DMS153 treated with DMSO at 0.1 percent for 48 hours (cell line): ENCODE results near the gene ZCCHC8.
"Not testable (repeated sequence)": the region's sequence is repeated elsewhere in the genome, so short reads cannot be mapped to it uniquely, and the experiment has no call there.

Source experiments
- DNase-seq: peaks from one replicate; lab custom pipeline; 2025; ENCODE audit not compliant: unreplicated experiment; lab: John Stamatoyannopoulos, UW

ZCCHC8 gene

GRCh38 chr12:122513028-122513427, 12.3 kb upstream of the ZCCHC8 start:
- not testable (repeated sequence) for DNase-seq

GRCh38 chr12:122508163-122508562, 7.4 kb upstream of the ZCCHC8 start:
- no peak for DNase-seq

GRCh38 chr12:122506393-122506938, 5.7 kb upstream of the ZCCHC8 start:
- DNase-seq = no peak

GRCh38 chr12:122505419-122506051, 4.8 kb upstream of the ZCCHC8 start:
- no peak for DNase-seq

- no peak for DNase-seq
Observed at GRCh38 chr12:122503783-122504590, 3.3 kb upstream of the ZCCHC8 start.

GRCh38 chr12:122503147-122503751, 2.5 kb upstream of the ZCCHC8 start:
- DNase-seq = no peak

- no peak for DNase-seq
Observed at GRCh38 chr12:122501489-122501989, 807 bp upstream of the ZCCHC8 start.

GRCh38 chr12:122499991-122500684, 594 bp downstream of the ZCCHC8 start:
- peak; percentile 60 for DNase-seq

GRCh38 chr12:122495258-122495657, 5.5 kb downstream of the ZCCHC8 start:
- DNase-seq = no peak

- not testable (repeated sequence) for DNase-seq
Observed at GRCh38 chr12:122493222-122493621, 7.5 kb downstream of the ZCCHC8 start.

- DNase-seq = no peak
Observed at GRCh38 chr12:122491991-122492390, 8.7 kb downstream of the ZCCHC8 start.

- no peak for DNase-seq
Observed at GRCh38 chr12:122489038-122489437, 11.7 kb downstream of the ZCCHC8 start.

- DNase-seq = not testable (repeated sequence)
Observed at GRCh38 chr12:122487807-122488206, 12.9 kb downstream of the ZCCHC8 start.

- DNase-seq = no peak
Observed at GRCh38 chr12:122486805-122487426, 13.8 kb downstream of the ZCCHC8 start.

- not testable (repeated sequence) for DNase-seq
Observed at GRCh38 chr12:122486360-122486759, 14.4 kb downstream of the ZCCHC8 start.

- not testable (repeated sequence) for DNase-seq
Observed at GRCh38 chr12:122484385-122484784, 16.3 kb downstream of the ZCCHC8 start.

- DNase-seq = no peak
Observed at GRCh38 chr12:122483969-122484368, 16.8 kb downstream of the ZCCHC8 start.

- DNase-seq = no peak
Observed at GRCh38 chr12:122481861-122482260, 18.9 kb downstream of the ZCCHC8 start.

- no peak for DNase-seq
Observed at GRCh38 chr12:122480753-122481152, 20.0 kb downstream of the ZCCHC8 start.

- no peak for DNase-seq
Observed at GRCh38 chr12:122474324-122474716, 26.4 kb downstream of the ZCCHC8 start.
